ENCODE measurements around the gene TOX2. TPM values are rescaled to one million over a fixed set of nuclear protein-coding genes. Genes with fewer than 3 reads are reported as not detected.

The TOX2 gene
- 1 to 10 TPM; 1.5 to 1.9 TPM for total RNA-seq

GRCh38 chr20:43914311-43915210 lies at the start of gene TOX2:
Gene TOX2, plus strand, starts transcription at chr20:43914852. Its CDS starts 40 bp downstream, at chr20:43914892.
- Mint-ChIP-seq H3K4me1 (peaks cover 19% of the 10 kb centered on the region), H3K27me3 (peaks cover 63% of the 10 kb centered on the region), H3K27ac (peak within 1 kb of the TSS; percentile 10), H3K9me3 (peaks cover 14% of the 10 kb centered on the region), H3K4me3 (peak within 1 kb of the TSS; percentile 68), H3K36me3 (ENCODE audit: low read depth) (no peaks in the 10 kb centered on the region)
- DNase-seq, result peak; percentile 37
- ChIA-PET POLR2A (no interaction called here), CTCF (no interaction called here)

- H3K9me3 Mint-ChIP-seq, result no peaks in the 10 kb centered on the region
- CTCF ChIA-PET, result no interaction called here
- H3K4me3 Mint-ChIP-seq, result no peak overlapping the region
- no peaks in the 10 kb centered on the region for H3K4me1 Mint-ChIP-seq
- H3K27ac Mint-ChIP-seq, result no peak overlapping the region
- POLR2A ChIA-PET, result no interaction called here
- no peaks in the 10 kb centered on the region for H3K27me3 Mint-ChIP-seq
- no peak for DNase-seq
- no peaks in the 10 kb centered on the region for H3K36me3 Mint-ChIP-seq (ENCODE audit: low read depth)
Observed at GRCh38 chr20:43868091-43868490, 46.6 kb upstream of the TOX2 start.

- Mint-ChIP-seq H3K36me3 (ENCODE audit: low read depth) (no peaks in the 10 kb centered on the region), H3K4me3 (no peak overlapping the region), H3K9me3 (no peaks in the 10 kb centered on the region), H3K4me1 (no peaks in the 10 kb centered on the region), H3K27ac (no peak overlapping the region), H3K27me3 (peaks cover 17% of the 10 kb centered on the region)
- no peak for DNase-seq
- POLR2A ChIA-PET, result no interaction called here
- CTCF ChIA-PET, result no interaction called here
Observed at GRCh38 chr20:43870484-43870883, 44.2 kb upstream of the TOX2 start.

- Mint-ChIP-seq H3K36me3 (ENCODE audit: low read depth) (no peaks in the 10 kb centered on the region), H3K27me3 (peaks cover 33% of the 10 kb centered on the region), H3K4me3 (no peak overlapping the region), H3K9me3 (peaks cover 3% of the 10 kb centered on the region), H3K4me1 (peaks cover 1% of the 10 kb centered on the region), H3K27ac (no peak overlapping the region)
- POLR2A ChIA-PET, result no interaction called here
- CTCF ChIA-PET, result no interaction called here
- DNase-seq, result no peak
Observed at GRCh38 chr20:43878776-43879175, 35.9 kb upstream of the TOX2 start.

GRCh38 chr20:43893930-43894329 lies 20.7 kb upstream of the TOX2 start:
- ChIA-PET POLR2A (no interaction called here), CTCF (no interaction called here)
- Mint-ChIP-seq H3K36me3 (ENCODE audit: low read depth) (peaks cover 3% of the 10 kb centered on the region), H3K4me3 (no peak overlapping the region), H3K27ac (no peak overlapping the region), H3K9me3 (peaks cover 19% of the 10 kb centered on the region), H3K27me3 (peaks cover 34% of the 10 kb centered on the region), H3K4me1 (no peaks in the 10 kb centered on the region)
- DNase-seq, result no peak

- H3K36me3 Mint-ChIP-seq (ENCODE audit: low read depth), result peaks cover 2% of the 10 kb centered on the region
- H3K4me1 Mint-ChIP-seq, result no peaks in the 10 kb centered on the region
- H3K27ac Mint-ChIP-seq, result no peak overlapping the region
- peaks cover 32% of the 10 kb centered on the region for H3K27me3 Mint-ChIP-seq
- POLR2A ChIA-PET, result no interaction called here
- CTCF ChIA-PET, result no interaction called here
- H3K4me3 Mint-ChIP-seq, result no peak overlapping the region
- DNase-seq, result no peak
- H3K9me3 Mint-ChIP-seq, result peaks cover 17% of the 10 kb centered on the region
Observed at GRCh38 chr20:43894491-43894890, 20.2 kb upstream of the TOX2 start.

GRCh38 chr20:43895235-43895634 lies 19.4 kb upstream of the TOX2 start:
- CTCF ChIA-PET, result no interaction called here
- H3K4me3 Mint-ChIP-seq, result no peak overlapping the region
- no peaks in the 10 kb centered on the region for H3K36me3 Mint-ChIP-seq (ENCODE audit: low read depth)
- POLR2A ChIA-PET, result no interaction called here
- no peak for DNase-seq
- H3K27ac Mint-ChIP-seq, result no peak overlapping the region
- H3K27me3 Mint-ChIP-seq, result peaks cover 26% of the 10 kb centered on the region
- H3K9me3 Mint-ChIP-seq, result peaks cover 12% of the 10 kb centered on the region
- no peaks in the 10 kb centered on the region for H3K4me1 Mint-ChIP-seq

GRCh38 chr20:43899274-43900120 lies 15.2 kb upstream of the TOX2 start:
- POLR2A ChIA-PET, result no interaction called here
- H3K4me1 Mint-ChIP-seq, result no peaks in the 10 kb centered on the region
- H3K9me3 Mint-ChIP-seq, result no peaks in the 10 kb centered on the region
- no peak for DNase-seq
- CTCF ChIA-PET, result interaction anchor here (1.3 kb wide), 1 partner anchor 9 kb away, joined by 5 read pairs; no protein-coding TSS in a partner anchor
- H3K27me3 Mint-ChIP-seq, result peaks cover 18% of the 10 kb centered on the region
- H3K27ac Mint-ChIP-seq, result no peak overlapping the region
- no peak overlapping the region for H3K4me3 Mint-ChIP-seq
- H3K36me3 Mint-ChIP-seq (ENCODE audit: low read depth), result no peaks in the 10 kb centered on the region

GRCh38 chr20:43900121-43900466 lies 14.6 kb upstream of the TOX2 start:
- POLR2A ChIA-PET, result no interaction called here
- H3K9me3 Mint-ChIP-seq, result no peaks in the 10 kb centered on the region
- H3K4me1 Mint-ChIP-seq, result no peaks in the 10 kb centered on the region
- H3K27me3 Mint-ChIP-seq, result peaks cover 15% of the 10 kb centered on the region
- no peak overlapping the region for H3K4me3 Mint-ChIP-seq
- DNase-seq, result no peak
- CTCF ChIA-PET, result interaction anchor here (0.6 to 1.3 kb wide), 4 partner anchors 8 to 1003 kb away, joined by 3 to 5 read pairs (median 3); no protein-coding TSS in a partner anchor
- H3K27ac Mint-ChIP-seq, result no peak overlapping the region
- no peaks in the 10 kb centered on the region for H3K36me3 Mint-ChIP-seq (ENCODE audit: low read depth)

GRCh38 chr20:43900496-43900895 lies 14.2 kb upstream of the TOX2 start:
- no peaks in the 10 kb centered on the region for H3K4me1 Mint-ChIP-seq
- H3K27me3 Mint-ChIP-seq, result peaks cover 15% of the 10 kb centered on the region
- ChIA-PET POLR2A (no interaction called here), CTCF (interaction anchor here (0.6 to 1.3 kb wide), 5 partner anchors 8 to 1003 kb away, joined by 3 to 5 read pairs (median 3); no protein-coding TSS in a partner anchor)
- no peaks in the 10 kb centered on the region for H3K36me3 Mint-ChIP-seq (ENCODE audit: low read depth)
- no peak for DNase-seq
- no peaks in the 10 kb centered on the region for H3K9me3 Mint-ChIP-seq
- H3K4me3 Mint-ChIP-seq, result no peak overlapping the region
- no peak overlapping the region for H3K27ac Mint-ChIP-seq

- ChIA-PET POLR2A (no interaction called here), CTCF (interaction anchor here (0.6 to 1.0 kb wide), 2 partner anchors 34 to 223 kb away, joined by 3 read pairs; no protein-coding TSS in a partner anchor)
- H3K4me1 Mint-ChIP-seq, result no peaks in the 10 kb centered on the region
- no peak overlapping the region for H3K4me3 Mint-ChIP-seq
- no peaks in the 10 kb centered on the region for H3K9me3 Mint-ChIP-seq
- H3K36me3 Mint-ChIP-seq (ENCODE audit: low read depth), result no peaks in the 10 kb centered on the region
- H3K27ac Mint-ChIP-seq, result no peak overlapping the region
- DNase-seq, result no peak
- peaks cover 10% of the 10 kb centered on the region for H3K27me3 Mint-ChIP-seq
Observed at GRCh38 chr20:43901296-43901695, 13.4 kb upstream of the TOX2 start.

GRCh38 chr20:43903953-43904826 lies 10.5 kb upstream of the TOX2 start:
- Mint-ChIP-seq H3K9me3 (peaks cover 12% of the 10 kb centered on the region), H3K36me3 (ENCODE audit: low read depth) (peaks cover 3% of the 10 kb centered on the region), H3K27ac (no peak overlapping the region), H3K4me3 (no peak overlapping the region), H3K27me3 (peaks cover 8% of the 10 kb centered on the region), H3K4me1 (no peaks in the 10 kb centered on the region)
- no peak for DNase-seq
- POLR2A ChIA-PET, result no interaction called here
- CTCF ChIA-PET, result no interaction called here

Measured in activated CD4-positive, alpha-beta T cell treated with anti-CD3 and anti-CD28 coated beads, Interleukin-2, amount 10 ng/mL, durations not matched to agents 7 days and 5 days (primary cell).